ENCODE results near the gene SLIT3.

GRCh38 chr5:169074839-169075238 lies 226.1 kb downstream of the SLIT3 start:
- TF ChIP-seq POLR2AphosphoS5 (IDR thresholded peaks at IDR 0.05; ENCODE audit: low read depth, low read length) = no peak
- no peak for TF ChIP-seq POLR2A (IDR thresholded peaks at IDR 0.05; ENCODE audit: low read depth, low read length)
- no peak for TF ChIP-seq TAF1 (IDR thresholded peaks at IDR 0.05; ENCODE audit: low read depth, low read length)

Data from GM12891 (cell line).